Measurements from ENCODE around the gene SEMA4D. TPM values are rescaled to one million over a fixed set of nuclear protein-coding genes. Genes with fewer than 3 reads are reported as not detected.

Gene SEMA4D
- total and polyA plus RNA-seq, 9 of the 15 experiments (the other 6 are each of a cell fraction or from before 2014, with no cell fraction given) = 0.38 to 5.1 (median 1.8) TPM

- no peaks in the 10 kb centered on the region for H4K20me1 ChIP-seq (replicated peaks; ENCODE audit: control insufficient read depth, insufficient read depth, low read length)
- BruUV-seq (replicated peaks) = no TSS peak
- TF ChIP-seq JUN (IDR thresholded peaks at IDR 0.05; ENCODE audit: borderline replicate concordance, low read depth, low read length) (no peak), JUN (CRISPR knock-in tag; IDR thresholded peaks at IDR 0.05; ENCODE audit: borderline replicate concordance) (no peak), GABPB2 (CRISPR knock-in tag; conservative IDR thresholded peaks at IDR 0.05) (no peak), CHCHD3 (CRISPR knock-in tag; IDR thresholded peaks at IDR 0.05) (no peak), E2F4 (CRISPR knock-in tag; IDR thresholded peaks at IDR 0.05; ENCODE audit: low read depth) (no peak), ZNF785 (CRISPR knock-in tag; IDR thresholded peaks at IDR 0.05) (no peak), PRPF4 (IDR thresholded peaks at IDR 0.05; ENCODE audit: insufficient read depth, low read depth, low read length, poor library complexity, severe bottlenecking) (no peak), USF1 (CRISPR knock-in tag; IDR thresholded peaks at IDR 0.05) (no peak), ZNF668 (CRISPR knock-in tag; IDR thresholded peaks at IDR 0.05) (no peak), ELK3 (CRISPR knock-in tag; IDR thresholded peaks at IDR 0.05) (no peak), CREB1 (IDR thresholded peaks at IDR 0.05) (no peak), CREB1 (CRISPR knock-in tag; IDR thresholded peaks at IDR 0.05) (no peak), TAF1 (IDR thresholded peaks at IDR 0.05; ENCODE audit: control insufficient read depth, extremely low read depth, insufficient read depth, low read length, severe bottlenecking) (no peak), RFX7 (CRISPR knock-in tag; IDR thresholded peaks at IDR 0.05) (no peak), TAF9B (IDR thresholded peaks at IDR 0.05; ENCODE audit: partially characterized antibody) (no peak), DPF2 (IDR thresholded peaks at IDR 0.05) (no peak), ZNF75A (CRISPR knock-in tag; IDR thresholded peaks at IDR 0.05) (no peak), ZNF764 (CRISPR knock-in tag; IDR thresholded peaks at IDR 0.05; ENCODE audit: low read depth) (no peak), ZNF140 (CRISPR knock-in tag; IDR thresholded peaks at IDR 0.05) (no peak), CAMTA2 (CRISPR knock-in tag; conservative IDR thresholded peaks at IDR 0.05) (no peak)
- no peak for DNase-seq (ENCODE audit: extremely low read depth in 1 of 4, low spot score in 3 of 4)
- no peaks in the 10 kb centered on the region for H3K79me2 ChIP-seq (ENCODE audit: control insufficient read depth, insufficient read depth, low read length)
- no peaks in the 10 kb centered on the region for H3K9me3 ChIP-seq (replicated peaks; ENCODE audit: control insufficient read depth, insufficient read depth, low read depth, low read length)
- H3K4me3 ChIP-seq = no peak overlapping the region
- CTCF ChIA-PET (ENCODE audit: low intra/inter-chr PET ratio) = no interaction called here
- no peak overlapping the region for H3K9ac ChIP-seq (ENCODE audit: insufficient read depth in 1 of 2, low read depth in 2 of 2, low read length in 2 of 2)
- no peaks in the 10 kb centered on the region for H3K9me1 ChIP-seq (ENCODE audit: control insufficient read depth, insufficient read depth, low read length)
- POLR2A ChIA-PET = no interaction called here
- no peak for ATAC-seq
- no peak for FAIRE-seq
- H3K36me3 ChIP-seq (ENCODE audit: control insufficient read depth, insufficient read depth, low read length) = peaks cover 45% of the 10 kb centered on the region; the same call in 2 of the 3 replicates
- H2AFZ ChIP-seq (ENCODE audit: low read depth, low read length) = no peak overlapping the region
- no peaks in the 10 kb centered on the region; a peak in 1 of 5 replicates for H3K4me1 ChIP-seq (replicated peaks in 1 of 2; ENCODE audit: control insufficient read depth in 2 of 2, insufficient read depth in 2 of 2, low read length in 2 of 2)
- no peak overlapping the region for H3K27ac ChIP-seq (ENCODE audit: extremely low read depth, low read depth, low read length)
- in situ Hi-C loops (cut with MboI) (no loop called here), intact Hi-C loops (cut with micrococcal nuclease) (no loop called here)
- H3K4me2 ChIP-seq (ENCODE audit: insufficient read depth, low read length) = no peak overlapping the region
- no peaks in the 10 kb centered on the region for H3K27me3 ChIP-seq (ENCODE audit: control insufficient read depth in 2 of 2, insufficient read depth in 2 of 2, low read length in 2 of 2)
- 95% methylated on average over 5 of the region's 6 CpGs for WGBS (ENCODE audit: insufficient coverage, low coverage, missing lambda C conversion rate)
Measured at GRCh38 chr9:89361031-89361430, 136.9 kb downstream of the SEMA4D start.

Data from K562 (cell line).